Activated CD8-positive, alpha-beta memory T cell treated with anti-CD3 and anti-CD28 coated beads, Interleukin-2, amount 50 U/mL, for 1 hour (primary cell): ENCODE data around the gene CADPS2.
"Not testable (repeated sequence)": the region's sequence is repeated elsewhere in the genome, so short reads cannot be mapped to it uniquely, and the experiment has no call there.

Experiments used
- DNase-seq: peaks from one replicate; pipeline ENCODE4 v3.0.0-alpha.2; 2020; ENCODE audit errors: extremely low read depth

Gene CADPS2

GRCh38 chr7:122675011-122675410, 211.2 kb downstream of the CADPS2 start:
- no peak for DNase-seq

GRCh38 chr7:122674502-122674901, 211.8 kb downstream of the CADPS2 start:
- no peak for DNase-seq

GRCh38 chr7:122673951-122674350, 212.3 kb downstream of the CADPS2 start:
- DNase-seq = no peak

GRCh38 chr7:122672536-122672935, 213.7 kb downstream of the CADPS2 start:
- DNase-seq = no peak

- DNase-seq = no peak
Observed at GRCh38 chr7:122663733-122664132, 222.5 kb downstream of the CADPS2 start.

GRCh38 chr7:122658856-122659255, 227.4 kb downstream of the CADPS2 start:
- DNase-seq = no peak

- DNase-seq = no peak
Observed at GRCh38 chr7:122653685-122654084, 232.6 kb downstream of the CADPS2 start.

GRCh38 chr7:122652876-122653275, 233.4 kb downstream of the CADPS2 start:
- no peak for DNase-seq

GRCh38 chr7:122651451-122651850, 234.8 kb downstream of the CADPS2 start:
- DNase-seq = no peak

- DNase-seq = no peak
Observed at GRCh38 chr7:122643250-122643649, 243.0 kb downstream of the CADPS2 start.

- DNase-seq = no peak
Observed at GRCh38 chr7:122638459-122638858, 247.8 kb downstream of the CADPS2 start.

- DNase-seq = no peak
Observed at GRCh38 chr7:122637784-122638183, 248.5 kb downstream of the CADPS2 start.

GRCh38 chr7:122635481-122635880, 250.8 kb downstream of the CADPS2 start:
- DNase-seq = not testable (repeated sequence)

- no peak for DNase-seq
Observed at GRCh38 chr7:122633472-122633871, 252.8 kb downstream of the CADPS2 start.

- no peak for DNase-seq
Observed at GRCh38 chr7:122632238-122632637, 254.0 kb downstream of the CADPS2 start.

- no peak for DNase-seq
Observed at GRCh38 chr7:122629412-122629953, 256.8 kb downstream of the CADPS2 start.

GRCh38 chr7:122628651-122629411, 257.4 kb downstream of the CADPS2 start:
- DNase-seq = no peak

GRCh38 chr7:122626785-122627184, 259.5 kb downstream of the CADPS2 start:
- no peak for DNase-seq

- no peak for DNase-seq
Observed at GRCh38 chr7:122622682-122623081, 263.6 kb downstream of the CADPS2 start.

GRCh38 chr7:122619664-122620063, 266.6 kb downstream of the CADPS2 start:
- DNase-seq = no peak

GRCh38 chr7:122618585-122619189, 267.6 kb downstream of the CADPS2 start:
- DNase-seq = no peak

GRCh38 chr7:122616951-122617350, 269.3 kb downstream of the CADPS2 start:
- no peak for DNase-seq

GRCh38 chr7:122605929-122606328, 280.3 kb downstream of the CADPS2 start:
- no peak for DNase-seq
